ENCODE data around the gene PAX5.

DNA sequence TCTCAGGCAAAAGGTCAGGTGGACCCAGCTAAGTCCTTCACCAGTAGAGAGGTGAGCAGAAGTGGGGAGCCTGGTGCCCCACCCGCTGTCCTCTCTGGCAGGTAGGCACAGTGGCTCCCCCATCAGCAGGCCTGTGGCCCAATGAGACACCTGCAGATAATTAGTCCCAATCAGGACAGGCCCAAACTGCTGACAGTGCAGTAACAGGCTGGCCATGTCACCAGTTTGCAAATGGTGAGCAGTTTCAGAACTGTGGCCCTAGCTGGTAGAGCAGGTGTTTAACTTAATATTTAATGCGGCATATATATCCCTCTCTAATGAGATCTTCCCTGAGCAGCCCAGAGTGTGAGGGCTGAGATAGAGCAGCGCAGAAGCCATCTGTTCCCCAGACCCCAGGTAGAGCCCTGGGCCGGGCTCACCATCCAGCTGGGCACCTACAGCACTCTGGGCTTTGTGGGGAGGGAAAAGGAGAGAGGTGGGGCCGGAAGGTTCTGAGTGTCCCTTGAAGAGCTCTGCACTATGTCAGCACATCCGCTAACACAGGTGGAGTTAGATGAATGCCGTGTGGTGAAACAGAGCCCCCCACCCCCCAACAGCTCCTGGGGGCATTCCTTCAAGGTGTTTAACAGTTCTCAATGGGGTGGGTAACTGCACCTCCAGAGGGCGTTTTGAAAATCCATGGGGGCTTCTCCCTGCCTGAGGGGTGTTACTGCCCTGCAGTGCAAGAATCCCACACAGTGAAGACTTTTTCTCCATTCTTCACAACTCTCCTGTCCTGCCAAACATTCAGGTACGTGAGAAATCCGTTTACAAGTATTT lies 120.5 kb downstream of the PAX5 start:
- TF ChIP-seq CTCF (conservative IDR thresholded peaks at IDR 0.05) (no peak), EZH2 (IDR thresholded peaks at IDR 0.05; ENCODE audit: low read depth) (no peak)
